Glomerular endothelial cell (primary cell): Measurements from ENCODE around the gene COCH. TPM values are rescaled to one million over a fixed set of nuclear protein-coding genes. Genes with fewer than 3 reads are reported as not detected.
"Not testable (repeated sequence)": the region's sequence is repeated elsewhere in the genome, so short reads cannot be mapped to it uniquely, and the experiment has no call there.

Source experiments
- DNase-seq: peaks from one replicate; pipeline ENCODE4 v3.0.0-alpha.2; 2011; ENCODE audit warnings: low read depth, low spot score; ENCODE audit errors: extremely low read depth
- total RNA-seq: library from RNA; depleted of rRNA; stranded (reverse); fragments of >200 nt; gene quantifications from 2 replicates; pipeline ENCODE4 v1.2.3, GENCODE V29; 2015

Gene COCH
- total RNA-seq, 1 donor from 2014 or later = 1.8 TPM

DNA sequence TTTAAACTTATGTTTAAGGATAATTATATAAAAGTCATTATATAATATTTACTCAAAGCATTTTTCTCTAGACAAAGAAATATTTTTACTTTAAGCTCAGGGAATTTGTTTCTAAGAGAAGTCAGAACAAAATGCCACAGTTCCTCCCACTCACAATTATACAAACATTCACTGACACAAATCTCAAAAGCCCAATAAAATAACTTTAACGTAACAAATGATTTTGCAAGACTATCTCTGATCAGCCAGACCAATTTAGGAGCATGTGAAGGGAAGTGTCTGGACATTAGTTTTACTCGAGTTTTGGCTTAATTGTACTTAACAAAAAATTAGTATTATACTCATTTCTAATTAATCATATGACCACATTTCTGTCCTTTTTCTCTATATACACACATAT, 41.2 kb downstream of the COCH start:
- DNase-seq = no peak

DNA sequence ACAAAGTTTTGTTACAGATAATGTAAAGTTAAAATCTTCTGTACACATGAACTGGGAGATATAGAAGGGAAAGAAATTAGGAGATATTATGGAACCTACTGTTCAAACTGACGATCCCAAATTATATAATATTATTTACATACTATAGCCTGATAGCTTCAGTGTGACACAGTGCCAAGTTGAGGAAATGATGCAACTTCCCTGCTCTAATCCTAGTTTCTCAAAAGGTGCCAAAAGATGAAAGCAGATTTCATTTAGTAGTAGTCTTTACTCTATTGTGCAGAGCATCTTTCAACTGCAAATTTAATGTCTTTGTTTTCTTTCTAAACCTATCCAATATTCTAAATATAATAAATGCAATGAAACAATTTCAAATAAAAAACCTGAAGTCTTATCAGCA, 46.9 kb downstream of the COCH start:
- peak; percentile 10 for DNase-seq

DNA sequence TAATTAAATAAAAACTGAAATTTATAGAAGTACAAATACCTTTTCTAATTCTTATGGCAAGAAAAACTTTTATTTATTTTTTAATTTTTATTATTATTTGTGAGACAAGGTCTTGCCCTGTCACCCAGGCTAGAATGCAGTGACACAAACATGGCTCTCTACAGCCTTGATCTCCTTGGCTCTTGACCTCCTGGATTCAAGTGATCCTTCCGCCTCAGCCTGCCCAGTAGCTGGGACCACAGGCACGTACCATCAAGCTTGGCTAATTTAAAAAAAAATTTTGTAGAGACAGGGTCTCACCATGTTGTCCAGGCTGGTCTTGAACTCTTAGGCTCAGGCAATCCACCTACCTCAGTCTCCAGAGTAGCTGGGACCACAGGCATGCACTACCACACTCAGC, 47.4 kb downstream of the COCH start:
- DNase-seq = no peak

DNA sequence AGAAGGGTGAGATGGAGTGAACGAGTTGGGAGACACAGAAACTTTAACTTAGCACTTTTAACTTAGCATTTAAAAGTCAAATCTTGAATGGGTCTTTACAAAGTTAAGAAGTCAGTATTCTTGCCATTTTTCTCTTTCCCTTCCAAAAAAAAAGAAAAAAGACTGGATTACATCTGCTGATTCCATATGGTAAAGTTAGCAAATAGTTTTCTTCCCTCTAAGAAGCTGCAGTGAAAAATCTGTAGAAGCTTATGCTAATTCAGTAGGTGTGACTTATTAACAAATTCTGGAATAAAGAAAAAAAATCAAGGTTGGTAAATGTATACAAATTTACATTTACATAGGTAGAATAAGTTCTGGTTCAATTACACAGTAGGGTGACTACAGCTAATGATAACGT, 50.9 kb downstream of the COCH start:
- DNase-seq = no peak

DNA sequence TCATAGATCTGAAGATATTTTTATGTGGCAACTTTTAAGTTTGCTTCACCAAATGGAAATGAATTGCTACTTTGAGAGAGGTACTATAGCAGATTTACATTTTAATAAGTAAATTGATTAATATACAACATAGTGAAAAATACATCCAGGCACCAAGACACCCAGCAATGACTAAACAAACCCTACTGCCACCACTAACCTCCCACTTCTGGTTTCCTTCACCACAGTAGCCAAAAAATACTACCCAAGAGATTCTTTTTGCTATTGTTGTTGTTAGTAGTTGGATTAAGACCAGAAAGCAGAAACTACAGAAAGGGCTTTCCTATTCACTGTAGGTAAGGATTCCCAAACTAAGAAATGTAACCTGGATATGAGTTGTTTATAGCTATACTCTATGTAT, 54.1 kb downstream of the COCH start:
- no peak for DNase-seq

DNA sequence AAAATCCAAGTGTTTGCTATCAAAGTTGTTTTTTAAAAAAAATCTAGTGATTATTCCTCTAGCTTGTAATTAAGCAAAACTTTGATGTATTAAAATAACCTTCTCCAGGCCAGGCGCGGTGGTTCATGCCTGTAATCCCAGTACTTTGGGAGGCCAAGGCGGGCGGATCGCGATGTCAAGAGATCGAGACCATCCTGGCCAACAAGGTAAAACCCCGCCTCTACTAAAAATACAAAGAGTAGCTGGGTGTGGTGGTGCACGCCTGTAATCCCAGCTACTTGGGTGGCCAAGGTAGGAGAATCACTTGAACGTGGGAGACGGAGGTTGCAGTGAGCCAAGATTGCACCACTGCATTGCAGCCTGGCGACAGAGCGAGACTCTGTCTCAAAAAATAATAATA, 59.6 kb downstream of the COCH start:
- DNase-seq = not testable (repeated sequence)

DNA sequence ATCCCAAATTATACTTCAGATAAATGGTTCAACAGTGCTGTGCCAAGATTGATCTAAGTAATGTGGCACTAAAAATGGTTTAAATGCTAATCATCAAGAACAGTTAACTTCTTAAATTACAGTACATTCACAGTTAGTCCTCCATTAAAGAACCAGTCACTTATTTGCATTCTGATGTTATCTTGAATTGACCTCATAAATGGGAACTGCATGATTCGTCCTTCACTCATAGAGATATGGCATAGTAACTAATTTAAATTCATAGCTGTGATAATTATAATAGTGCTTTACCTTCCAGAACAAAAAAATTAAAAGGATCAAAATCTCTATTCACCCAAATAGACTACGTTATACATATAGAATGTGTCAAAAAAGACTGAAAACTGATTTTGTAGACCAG, 61.1 kb downstream of the COCH start:
- no peak for DNase-seq

DNA sequence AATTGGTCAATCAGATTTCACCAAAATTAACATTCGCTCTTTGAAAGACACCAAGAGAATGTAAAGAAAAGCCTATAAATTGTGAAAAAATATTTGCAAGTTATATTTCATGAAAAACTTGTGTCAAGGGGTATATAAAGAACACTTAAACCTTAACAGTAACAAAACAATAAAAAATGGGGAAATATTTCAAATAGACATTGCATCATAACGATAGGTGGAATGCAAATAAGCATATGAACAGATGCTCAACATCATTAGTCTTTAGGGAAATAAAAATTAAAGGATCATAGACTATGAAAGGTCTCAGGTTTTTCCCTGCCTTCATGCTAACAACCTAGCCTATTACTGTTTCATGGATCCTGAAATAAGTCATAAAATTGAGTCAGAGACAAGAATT, 64.3 kb downstream of the COCH start:
- DNase-seq = no peak

Other genes starting within 250 kb of the COCH start
- 2.4 and 3.7 TPM in 2 replicates for gene AP4S1, start 151.1 kb downstream of the COCH start, total RNA-seq
- gene STRN3, start 151.8 kb downstream of the COCH start, total RNA-seq = 17.6 and 27.6 TPM in 2 replicates